HL-60 (cell line): ENCODE measurements around the gene GALK2.
A peak's percentile ranks its signal among the peaks of the same experiment; 100 is the strongest.

Experiments
- DNase-seq, 2 experiments: peaks; one replicate each; pipeline ENCODE4 v3.0.0-alpha.2; 2010 to 2020; ENCODE audit warnings: low read depth in 1 of 2, low spot score in 1 of 2
- H3K27ac ChIP-seq: fragments of 250-450 bp; sonication (Bioruptor Pico); replicated peaks from 2 replicates; pipeline ENCODE4 v1.5.1; 2020; ENCODE audit warnings: mild to moderate bottlenecking, moderate library complexity
- H3K27me3 ChIP-seq: fragments of 250-450 bp; sonication (Bioruptor Pico); 2 replicates; pipeline ENCODE4 v1.5.1; 2021; ENCODE audit warnings: mild to moderate bottlenecking, moderate library complexity; ENCODE audit not compliant: insufficient read depth, poor library complexity, severe bottlenecking
- H3K4me3 ChIP-seq: replicated peaks from 2 replicates; pipeline ENCODE4 v1.5.1; 2011; ENCODE audit warnings: mild to moderate bottlenecking, control low read depth, low read length; ENCODE audit not compliant: insufficient read depth
- CTCF ChIP-seq: IDR thresholded peaks from one replicate; pipeline ENCODE4 v1.5.1; 2011; ENCODE audit warnings: low read length, control low read depth, inconsistent platforms; ENCODE audit not compliant: insufficient read depth
- GABPA ChIP-seq: IDR thresholded peaks from 2 replicates; pipeline ENCODE4 v1.6.1; 2012; ENCODE audit warnings: low read depth
- POLR2AphosphoS5 ChIP-seq: IDR thresholded peaks from 2 replicates; pipeline ENCODE4 v1.6.1; 2012; ENCODE audit warnings: low read depth
- REST ChIP-seq: IDR thresholded peaks from 2 replicates; pipeline ENCODE4 v1.6.1; 2012; ENCODE audit warnings: low read depth; ENCODE audit not compliant: insufficient replicate concordance
- SPI1 ChIP-seq: IDR thresholded peaks from 2 replicates; pipeline ENCODE4 v1.6.1; 2012; ENCODE audit warnings: low read depth, mild to moderate bottlenecking, borderline replicate concordance

The GALK2 gene

GRCh38 chr15:49190586-49190985 is 20.5 kb downstream of the GALK2 start:
- DNase-seq, result peak; percentile 8 to 66
- no peaks in the 10 kb centered on the region for H3K27me3 ChIP-seq
- no peak overlapping the region; the same call in 1 of the 2 replicates for H3K27ac ChIP-seq
- no peak overlapping the region for H3K4me3 ChIP-seq
- peak; percentile 68; the same call in 1 of the 2 replicates for TF ChIP-seq SPI1
- TF ChIP-seq GABPA, result no peak

GRCh38 chr15:49191892-49192291 is 21.8 kb downstream of the GALK2 start:
- DNase-seq, result no peak
- TF ChIP-seq POLR2AphosphoS5 (no peak), CTCF (no peak), SPI1 (no peak), GABPA (no peak), REST (no peak)

GRCh38 chr15:49196856-49197255 is 26.8 kb downstream of the GALK2 start:
- TF ChIP-seq GABPA (no peak), CTCF (no peak), SPI1 (no peak), REST (no peak), POLR2AphosphoS5 (no peak)
- no peak overlapping the region for H3K27ac ChIP-seq
- no peaks in the 10 kb centered on the region for H3K27me3 ChIP-seq
- DNase-seq, result no peak
- no peak overlapping the region for H3K4me3 ChIP-seq

More at GRCh38 chr15:49191892-49192291, 21.8 kb downstream of the GALK2 start:
- no peaks in the 10 kb centered on the region for H3K27me3 ChIP-seq
- H3K4me3 ChIP-seq, result no peak overlapping the region
- no peak overlapping the region for H3K27ac ChIP-seq

GRCh38 chr15:49199666-49200065 is 29.6 kb downstream of the GALK2 start:
- Histone ChIP-seq H3K27me3 (no peaks in the 10 kb centered on the region), H3K4me3 (no peak overlapping the region), H3K27ac (no peak overlapping the region)
- no peak for DNase-seq
- TF ChIP-seq SPI1, result no peak
- TF ChIP-seq GABPA, result no peak
- no peak for TF ChIP-seq POLR2AphosphoS5
- no peak for TF ChIP-seq CTCF
- no peak for TF ChIP-seq REST
